Spleen (tissue), 11 donors: Measurements from ENCODE around the gene GFPT2. TPM values are rescaled to one million over a fixed set of nuclear protein-coding genes. Genes with fewer than 3 reads are reported as not detected.
A peak's percentile ranks its signal among the peaks of the same experiment; 100 is the strongest.

ENCODE experiments used
- DNase-seq: peaks from one replicate; pipeline ENCODE4 v3.0.0-alpha.2; 2020
- H3K27ac ChIP-seq, 8 donors: fragments of 200-600 bp; sonication (generic) in 7 of 8; 1 replicate in 4 of 8; 2 replicates in 4 of 8; pipeline versions ENCODE4 v1.5.0 to v1.8.0; 2016 to 2021; ENCODE audit warnings: inconsistent platforms in 4 of 8, mild to moderate bottlenecking in 4 of 8, moderate library complexity in 1 of 8
- H3K27me3 ChIP-seq, 7 donors: fragments of 200-600 bp; sonication (generic) in 6 of 7; replicated peaks in 1 of 7; 1 replicate in 4 of 7; 2 replicates in 3 of 7; pipeline versions ENCODE4 v1.5.0 to v1.8.0; 2016 to 2021; ENCODE audit warnings: inconsistent platforms in 3 of 7, mild to moderate bottlenecking in 1 of 7
- H3K36me3 ChIP-seq, 6 donors: fragments of 200-600 bp; sonication (generic) in 5 of 6; 1 replicate in 4 of 6; 2 replicates in 2 of 6; pipeline versions ENCODE4 v1.5.0 to v1.8.0; 2016 to 2021; ENCODE audit warnings: inconsistent platforms in 2 of 6
- H3K4me1 ChIP-seq, 6 donors: fragments of 200-600 bp; sonication (generic) in 5 of 6; 1 replicate in 3 of 6; 2 replicates in 3 of 6; pipeline versions ENCODE4 v1.5.0 to v1.8.0; 2016 to 2021; ENCODE audit warnings: inconsistent platforms in 3 of 6
- H3K4me3 ChIP-seq, 8 donors: fragments of 200-600 bp; sonication (generic) in 7 of 8; 1 replicate in 4 of 8; 2 replicates in 4 of 8; pipeline versions ENCODE4 v1.5.0 to v1.8.0; 2016 to 2021; ENCODE audit warnings: inconsistent platforms in 4 of 8, mild to moderate bottlenecking in 4 of 8, moderate library complexity in 2 of 8
- H3K9me3 ChIP-seq, 8 donors: fragments of 200-600 bp; sonication (generic) in 7 of 8; 1 replicate in 4 of 8; 2 replicates in 4 of 8; pipeline versions ENCODE4 v1.5.0 to v1.8.0; 2016 to 2021; ENCODE audit warnings: inconsistent platforms in 4 of 8
- CTCF ChIP-seq, 11 experiments: fragments of 200-600 bp in 7 of 11; fragments of 450-650 bp in 4 of 11; sonication (generic) in 4 of 11; IDR thresholded peaks in 8 of 11; conservative IDR thresholded peaks in 3 of 11; 1 replicate in 7 of 11; 2 replicates in 4 of 11; pipeline versions ENCODE4 v1.4.0 to v1.8.0; 2016 to 2021; ENCODE audit warnings: antibody characterized with exemption in 11 of 11, inconsistent platforms in 4 of 11, mild to moderate bottlenecking in 1 of 11
- POLR2A ChIP-seq, 3 donors: fragments of 450-650 bp; IDR thresholded peaks; one replicate each; pipeline ENCODE4 v1.5.1; 2017; ENCODE audit warnings: antibody characterized with exemption in 3 of 3, mild to moderate bottlenecking in 1 of 3
- POLR2AphosphoS5 ChIP-seq, 3 donors: sonication (generic); formaldehyde crosslinking; IDR thresholded peaks; one replicate each; pipeline ENCODE4 v1.5.1; 2017; ENCODE audit warnings: antibody characterized with exemption in 3 of 3
- WGBS, 5 donors: extraction: QIAGEN DNeasy Blood & Tissue Kit in 3 of 5; methylation state at CpG; one replicate each; pipeline versions ENCODE4 v1.1.5 to v1.1.7; 2013 to 2018; 5-methylcytosine and 5-hydroxymethylcytosine counted together
- intact Hi-C: fragments of 100-400 bp; cut with DNase I; formaldehyde crosslinking; loops from one replicate; pipeline ENCODE4 v1.15.0; 2023; ENCODE audit warnings: low total_unique reads
- polyA plus RNA-seq, 3 donors: library from polyadenylated mRNA; stranded (reverse); fragments of 200-250 nt; gene quantifications; one replicate each; pipeline ENCODE4 v1.2.1, GENCODE V29; 2013
- total RNA-seq, 7 donors: library from RNA; depleted of rRNA in 3 of 7; stranded (reverse); fragments of >200 nt in 3 of 7; fragmentation: NEBNext Ultra II Directional in 4 of 7; extraction: Animal tissue kit (Norgen Biotek cat#: 25700) in 4 of 7; gene quantifications; one replicate each; pipeline versions ENCODE4 v1.1.0 to v1.2.1, GENCODE V29; 2016 to 2021
- donor health status: healthy with polysubstance abuse.
- donor health status: DM: no; HTN: no; CAD: no; lungs with moderate emphysema.
- donor health status: DM: no; HTN: no; CAD: no.
- donor health status: Bipolar disorder and iron deficiency.
- donor health status: healthy.
- donor health status: DM: no; HTN: no; CAD: no.
- donor health status: DM: yes; HTN: yes; CAD: no.

Gene GFPT2
- total and polyA plus RNA-seq, 10 donors: 1.2 to 4.7 (median 1.9) TPM

DNA sequence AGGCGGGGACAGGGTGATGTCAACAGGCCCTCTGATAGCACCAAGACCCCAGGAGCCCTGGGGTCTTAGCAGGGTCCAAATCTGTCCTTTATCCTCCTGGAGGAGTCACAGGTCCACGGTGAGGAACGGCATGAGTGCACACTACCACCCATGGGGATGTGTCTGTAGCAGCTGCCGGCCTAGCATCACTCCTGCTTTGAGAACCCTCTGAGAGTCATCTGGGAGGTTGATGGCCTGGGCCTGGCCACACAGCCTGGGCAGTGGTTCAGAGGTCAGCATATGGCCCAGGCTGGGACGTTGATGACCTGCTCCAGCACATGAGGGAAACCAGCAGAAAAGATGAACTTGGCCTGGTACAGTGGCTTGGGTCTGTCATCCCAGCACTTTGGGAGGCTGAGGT is 1.8 kb upstream of the GFPT2 start:
- Histone ChIP-seq H3K36me3 (no peaks in the 10 kb centered on the region), H3K4me1 (peaks cover 7 to 31% (median 21%) of the 10 kb centered on the region in 6 donors), H3K27ac (no peak overlapping the region), H3K9me3 (peaks cover 0 to 8% (median 0%) of the 10 kb centered on the region in 8 donors), H3K4me3 (no peak overlapping the region), H3K27me3 (peaks cover 3 to 72% (median 41%) of the 10 kb centered on the region in 7 donors)
- WGBS, 5 donors: 90 to 92% (median 91%) methylated on average over 4 to 5 of the region's 5 CpGs
- intact Hi-C loops: no loop called here
- DNase-seq: no peak
- TF ChIP-seq CTCF (IDR thresholded peaks at IDR 0.05 in 8 of 11, conservative IDR thresholded peaks at IDR 0.05 in 3 of 11) (no peak), POLR2AphosphoS5 (IDR thresholded peaks at IDR 0.05) (no peak), POLR2A (IDR thresholded peaks at IDR 0.05) (no peak)

GRCh38 chr5:180353980-180354452 is 880 bp upstream of the GFPT2 start:
- peaks cover 7 to 31% (median 21%) of the 10 kb centered on the region in 6 donors for H3K4me1 ChIP-seq
- H3K36me3 ChIP-seq: no peaks in the 10 kb centered on the region
- H3K27me3 ChIP-seq: peaks cover 3 to 79% (median 41%) of the 10 kb centered on the region in 7 donors
- intact Hi-C loops: no loop called here
- WGBS, 5 donors: 2 to 3% (median 2%) methylated on average over 33 to 36 of the region's 36 CpGs
- peaks cover 0 to 8% (median 0%) of the 10 kb centered on the region in 8 donors for H3K9me3 ChIP-seq
- DNase-seq: no peak
- H3K4me3 ChIP-seq: peak overlapping the region; percentile 57 to 89 (median 70)
- H3K27ac ChIP-seq: peak overlapping the region in 2 of 8 donors; percentile 40 to 52
- TF ChIP-seq POLR2AphosphoS5 (IDR thresholded peaks at IDR 0.05) (no peak), CTCF (IDR thresholded peaks at IDR 0.05 in 8 of 11, conservative IDR thresholded peaks at IDR 0.05 in 3 of 11) (no peak), POLR2A (IDR thresholded peaks at IDR 0.05) (no peak)

- intact Hi-C loops: no loop called here
- DNase-seq: no peak
These were observed 754 bp downstream of the GFPT2 start for GRCh38 chr5:180352116-180353047.

More at GRCh38 chr5:180352116-180353047, 754 bp downstream of the GFPT2 start:
- peaks cover 3 to 85% (median 41%) of the 10 kb centered on the region in 7 donors for H3K27me3 ChIP-seq
- H3K4me3 ChIP-seq: peak overlapping the region; percentile 57 to 89 (median 70)
- no peak for TF ChIP-seq CTCF (IDR thresholded peaks at IDR 0.05 in 8 of 11, conservative IDR thresholded peaks at IDR 0.05 in 3 of 11)
- TF ChIP-seq POLR2AphosphoS5 (IDR thresholded peaks at IDR 0.05): no peak
- no peak for TF ChIP-seq POLR2A (IDR thresholded peaks at IDR 0.05)
- H3K27ac ChIP-seq: peak overlapping the region in 1 of 8 donors; percentile 52
- H3K9me3 ChIP-seq: no peaks in the 10 kb centered on the region
- no peaks in the 10 kb centered on the region for H3K36me3 ChIP-seq
- WGBS, 5 donors: 9 to 13% (median 9%) methylated on average over 30 to 95 of the region's 95 CpGs
- peaks cover 7 to 31% (median 21%) of the 10 kb centered on the region in 6 donors for H3K4me1 ChIP-seq
